Activated gamma-delta T cell treated with anti-CD3 and anti-CD28 coated beads, Interleukin-2, amount 50 U/mL, for 16 hours (primary cell): ENCODE results near the gene APRT.
A peak's percentile ranks its signal among the peaks of the same experiment; 100 is the strongest.
"Not testable (repeated sequence)": the region's sequence is repeated elsewhere in the genome, so short reads cannot be mapped to it uniquely, and the experiment has no call there.

ENCODE experiments used
- DNase-seq: peaks from one replicate; pipeline ENCODE4 v3.0.0-alpha.2; 2020; ENCODE audit warnings: low read depth

APRT gene

DNA sequence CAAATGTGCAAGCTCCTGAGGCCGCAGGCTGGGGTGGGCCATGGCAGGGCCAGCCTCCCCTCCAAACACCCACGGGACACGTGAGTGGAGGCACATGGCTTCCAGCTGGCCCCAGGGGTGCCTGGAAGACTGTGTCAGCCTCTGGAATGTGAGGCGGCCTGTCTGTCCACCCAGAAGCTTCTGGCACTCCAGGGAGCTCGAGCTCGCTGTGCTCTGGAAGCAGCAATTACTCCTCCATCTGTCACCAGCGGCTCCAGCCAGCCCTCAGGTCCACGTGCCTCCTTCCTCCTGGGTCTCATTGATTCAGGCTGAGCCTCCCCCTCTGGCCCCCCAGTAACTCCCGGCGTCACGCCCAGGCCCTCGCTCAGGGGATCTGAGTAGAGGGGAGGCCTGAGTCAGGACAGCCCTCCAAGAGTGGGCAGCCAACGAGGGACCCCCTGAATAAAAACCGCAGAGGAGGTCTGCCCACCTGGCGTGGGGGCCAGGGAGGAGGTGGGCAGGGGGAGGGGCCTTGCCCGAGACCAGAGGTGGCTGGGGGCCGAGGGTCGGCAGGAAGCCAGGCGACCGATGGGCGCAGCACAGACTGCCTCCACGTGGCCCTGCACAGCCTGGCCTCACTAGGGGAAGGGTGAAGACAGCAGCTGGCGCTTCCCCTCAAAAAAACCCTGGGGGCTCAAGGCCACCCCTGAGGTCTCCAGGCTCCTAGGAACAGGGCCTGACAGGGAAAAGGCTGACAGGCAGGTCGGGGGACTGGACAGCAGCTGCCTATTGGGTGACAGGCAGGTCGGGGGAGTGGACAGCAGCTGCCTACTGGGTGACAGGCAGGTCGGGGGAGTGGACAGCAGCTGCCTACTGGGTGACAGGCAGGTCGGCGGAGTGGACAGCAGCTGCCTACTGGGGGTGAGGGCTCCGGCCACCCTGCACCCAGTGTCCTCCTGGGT, 38.6 kb downstream of the APRT start:
- no peak for DNase-seq

DNA sequence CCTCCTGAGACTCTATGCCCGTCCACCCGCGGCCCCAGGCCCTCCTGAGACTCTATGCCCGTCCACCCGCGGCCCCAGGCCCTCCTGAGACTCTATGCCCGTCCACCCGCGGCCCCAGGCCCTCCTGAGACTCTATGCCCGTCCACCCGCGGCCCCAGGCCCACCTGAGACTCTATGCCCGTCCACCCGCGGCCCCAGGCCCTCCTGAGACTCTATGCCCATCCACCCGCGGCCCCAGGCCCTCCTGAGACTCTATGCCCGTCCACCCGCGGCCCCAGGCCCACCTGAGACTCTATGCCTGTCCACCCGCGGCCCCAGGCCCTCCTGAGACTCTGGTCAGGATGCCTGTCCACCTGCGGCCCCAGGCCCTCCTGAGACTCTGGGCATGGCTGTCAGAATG, 39.9 kb downstream of the APRT start:
- not testable (repeated sequence) for DNase-seq

DNA sequence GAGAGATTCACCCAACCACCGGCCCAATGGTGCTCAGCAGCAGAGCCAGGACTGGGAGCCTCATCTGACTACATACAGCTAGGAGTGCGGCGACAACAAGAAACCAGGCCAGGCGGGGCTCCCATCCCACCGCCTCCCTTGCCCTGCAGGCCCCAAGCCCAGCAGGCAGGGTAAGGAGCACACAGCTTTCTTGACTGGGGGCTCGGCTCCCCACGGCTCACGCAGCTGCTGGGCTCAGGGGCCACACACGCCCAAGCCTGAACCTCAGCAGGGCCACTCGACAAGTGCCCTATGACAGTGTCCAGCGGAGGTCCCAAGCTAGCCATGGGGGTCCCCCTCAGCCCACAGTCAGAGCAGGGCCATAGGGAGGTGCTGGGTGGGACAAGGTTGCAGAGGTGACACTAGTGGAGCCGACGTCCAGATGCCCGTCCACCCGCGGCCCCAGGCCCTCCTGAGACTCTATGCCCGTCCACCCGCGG, 40.4 kb downstream of the APRT start:
- DNase-seq: no peak

DNA sequence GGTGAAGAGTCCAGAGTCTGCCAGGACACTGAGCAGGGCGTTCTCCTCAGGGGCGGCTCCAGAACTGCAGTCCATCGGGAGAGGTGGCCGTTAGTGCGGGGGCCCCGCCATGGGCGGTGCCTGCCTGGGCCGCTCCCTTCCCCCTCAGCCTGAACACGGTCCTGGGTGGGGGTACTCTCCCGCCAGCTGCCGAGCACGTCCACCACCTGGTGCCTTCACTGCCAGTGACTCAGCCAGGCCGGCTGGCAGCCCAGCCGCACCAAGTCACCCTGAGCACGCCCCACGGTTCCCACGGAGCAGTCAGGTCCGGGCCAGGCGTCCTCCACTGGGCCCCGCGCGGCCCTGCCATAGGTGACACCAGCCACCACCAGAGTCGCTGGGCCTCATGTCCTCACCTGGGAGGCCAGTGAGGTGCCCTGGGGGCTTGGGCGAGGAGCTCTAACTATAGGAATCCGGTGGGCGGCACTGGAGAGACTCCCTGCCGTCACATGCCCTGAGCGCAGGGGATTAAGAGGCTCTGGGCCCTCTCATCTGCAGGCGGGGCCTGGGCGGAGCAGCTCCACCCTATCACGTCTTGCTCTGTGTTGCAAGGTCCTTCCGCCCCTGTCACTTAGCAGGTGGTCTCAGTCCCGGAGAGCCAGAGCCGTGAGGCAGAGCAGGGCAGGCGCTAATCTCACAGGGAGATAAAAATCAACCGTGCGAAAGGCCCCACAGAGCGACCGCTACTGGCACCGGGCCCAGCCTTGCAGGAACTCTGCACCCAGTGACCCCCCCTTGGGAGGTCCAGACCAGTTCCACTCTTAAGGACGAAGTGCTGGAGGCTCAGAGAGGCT, 41.1 kb downstream of the APRT start:
- DNase-seq: peak; percentile 38

DNA sequence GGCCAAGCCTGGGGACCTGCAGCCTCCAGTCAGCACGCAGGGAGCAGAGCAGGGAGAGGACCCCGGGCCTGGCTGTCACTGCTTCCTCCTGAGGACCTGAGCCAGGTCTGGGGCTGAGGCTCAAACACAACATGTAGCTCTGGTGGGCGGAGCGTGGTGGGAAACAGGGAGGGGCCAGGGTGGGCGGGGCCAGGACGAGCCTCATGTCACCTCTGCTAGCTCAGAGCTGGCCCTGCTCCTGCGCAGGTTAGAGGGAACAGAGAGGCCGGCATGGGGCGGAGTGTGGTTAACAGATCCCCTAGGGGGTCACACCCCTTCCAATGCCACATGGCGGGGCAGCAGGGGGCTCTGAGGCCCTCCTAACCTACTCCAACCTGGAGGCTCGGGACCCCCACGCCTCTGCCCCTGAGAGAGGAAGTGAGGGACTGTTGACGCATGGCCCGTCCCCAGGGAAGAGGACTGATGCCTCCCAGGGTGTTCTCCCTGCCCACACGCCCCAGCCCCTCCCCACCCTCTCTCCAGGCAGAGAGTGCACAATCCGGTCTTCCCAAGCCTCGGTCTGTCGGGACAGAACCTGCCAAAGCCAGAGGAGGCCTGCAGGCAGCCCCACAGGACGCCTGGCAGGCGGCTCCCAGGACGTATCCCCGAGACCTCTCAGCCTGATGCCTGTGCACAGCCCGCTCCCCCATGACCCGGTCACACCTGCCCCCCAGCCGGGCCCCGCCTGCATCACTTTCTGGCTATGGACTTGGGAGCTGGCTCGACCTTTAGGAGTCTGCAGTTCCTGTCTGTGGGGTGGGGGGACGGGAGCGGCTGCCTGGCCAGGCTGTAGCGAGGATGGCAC, 41.9 kb downstream of the APRT start:
- no peak for DNase-seq

DNA sequence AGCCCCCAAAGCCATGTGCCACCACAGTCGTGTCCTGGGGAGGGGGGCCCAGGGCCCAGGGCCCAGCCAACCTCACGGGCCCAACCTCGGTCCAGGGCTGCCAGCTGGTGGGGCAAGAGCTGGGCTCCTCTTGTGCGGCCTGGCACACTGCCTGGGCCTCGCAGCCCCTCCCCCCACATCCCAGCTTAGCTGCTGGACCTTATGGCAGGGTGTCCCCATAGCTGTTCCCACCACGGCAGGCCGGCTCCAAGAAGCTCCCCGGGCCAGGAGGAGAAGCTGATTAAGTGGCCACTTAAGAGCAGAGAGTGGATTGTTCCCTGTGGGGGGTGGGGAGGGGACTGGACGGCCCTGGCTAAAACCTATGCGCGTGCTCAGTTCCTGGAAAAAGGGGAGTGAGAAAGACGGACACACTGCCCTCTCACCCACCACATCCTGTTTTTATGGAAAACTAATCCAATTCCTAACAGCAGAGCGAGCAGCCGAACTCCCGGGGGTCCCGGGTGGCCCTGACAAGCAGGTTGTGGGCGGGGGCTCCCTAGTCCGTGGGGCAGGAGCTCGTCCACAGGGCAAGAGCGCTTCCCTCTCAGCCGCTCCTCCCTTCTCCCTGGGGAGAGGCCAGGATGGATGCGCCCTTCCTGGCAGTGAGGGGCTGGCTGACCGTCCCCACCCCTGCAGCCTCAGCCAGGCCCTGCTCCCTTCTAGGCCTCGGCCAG, 43.5 kb downstream of the APRT start:
- DNase-seq: no peak

DNA sequence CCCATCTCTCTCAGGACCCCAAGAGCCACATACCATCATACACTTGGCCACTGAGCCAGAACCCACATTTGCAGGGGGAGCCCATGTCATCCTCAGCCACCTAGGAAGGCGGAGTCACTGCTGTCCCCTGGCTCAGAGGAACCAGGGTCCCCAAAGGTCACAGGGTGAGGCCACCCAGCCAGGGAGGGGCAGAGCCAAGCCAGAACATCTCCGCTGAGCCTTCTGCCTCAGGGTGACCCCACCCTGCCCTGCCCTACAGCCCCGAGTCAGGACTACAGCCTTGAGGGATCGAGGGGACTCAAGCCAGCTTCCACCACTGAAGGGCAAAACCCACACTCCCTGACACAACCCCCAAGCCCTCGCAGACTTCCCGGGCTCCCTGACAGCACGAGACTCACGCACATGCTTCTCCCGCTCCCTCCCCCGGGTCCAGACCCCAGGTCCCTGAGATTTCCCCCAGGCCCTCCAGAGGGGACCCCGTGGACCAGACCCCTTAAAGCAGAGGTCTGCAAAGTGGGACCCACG, 44.1 kb downstream of the APRT start:
- DNase-seq: no peak

DNA sequence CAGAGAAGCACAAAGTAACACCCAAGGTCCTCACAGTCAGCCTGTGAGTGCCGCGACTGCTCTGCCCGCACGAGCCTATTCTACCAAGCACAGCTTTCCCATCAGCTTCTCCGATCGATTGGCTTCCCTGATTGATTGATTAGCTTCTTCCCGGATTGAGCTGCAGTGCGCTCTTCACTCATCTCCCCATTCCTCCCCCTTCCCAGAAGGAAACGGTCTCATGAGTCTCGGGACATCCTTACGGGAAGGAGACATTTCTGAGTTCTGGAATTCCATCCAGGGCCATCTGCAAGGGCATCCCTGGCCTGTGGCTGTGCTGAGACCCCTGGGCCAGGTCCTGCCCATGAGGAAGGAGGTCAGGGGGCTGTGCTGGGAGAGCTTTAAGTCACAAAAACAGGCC, 44.8 kb downstream of the APRT start:
- DNase-seq: no peak

DNA sequence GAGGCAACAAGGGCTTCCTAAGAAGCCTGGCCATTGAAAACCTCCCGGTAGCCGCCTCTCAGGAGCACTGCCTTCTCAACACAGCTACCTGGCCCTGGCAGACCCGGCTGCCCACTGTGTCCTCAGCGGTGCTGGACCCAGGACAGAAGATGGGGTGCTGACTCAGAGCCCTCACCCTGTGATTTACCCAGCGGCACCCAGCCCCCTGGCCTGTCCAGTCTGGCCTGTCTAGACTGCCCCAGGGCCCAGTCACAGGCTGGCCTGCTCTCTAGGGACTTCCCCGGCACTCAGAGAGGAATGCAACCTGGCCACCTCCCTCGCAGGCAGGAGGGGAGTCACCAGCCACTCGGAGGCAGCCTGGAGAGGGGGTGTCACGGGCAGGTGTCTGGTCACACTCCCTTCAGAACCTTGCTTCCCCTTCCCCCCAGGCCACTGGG, 46.8 kb downstream of the APRT start:
- DNase-seq: no peak

DNA sequence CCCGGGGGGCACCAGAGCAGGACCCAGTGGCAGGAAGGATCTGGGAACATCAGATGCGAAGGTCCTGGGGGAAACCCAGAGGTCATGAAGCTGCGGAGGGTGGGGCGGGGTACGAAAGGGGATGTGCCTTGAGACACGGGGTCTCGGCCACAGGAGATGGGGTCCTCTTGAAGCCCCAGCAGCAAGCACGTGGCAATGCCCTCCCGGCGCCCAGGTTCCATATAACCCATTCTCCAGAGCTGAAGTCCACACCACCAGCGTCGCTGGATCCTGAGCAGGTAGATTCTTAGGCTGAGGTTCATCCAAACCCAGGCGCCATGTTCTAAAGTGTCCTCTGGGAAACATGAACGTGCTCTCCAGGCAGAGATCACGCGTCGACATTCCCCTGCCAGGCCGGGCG, 47.6 kb downstream of the APRT start:
- no peak for DNase-seq

DNA sequence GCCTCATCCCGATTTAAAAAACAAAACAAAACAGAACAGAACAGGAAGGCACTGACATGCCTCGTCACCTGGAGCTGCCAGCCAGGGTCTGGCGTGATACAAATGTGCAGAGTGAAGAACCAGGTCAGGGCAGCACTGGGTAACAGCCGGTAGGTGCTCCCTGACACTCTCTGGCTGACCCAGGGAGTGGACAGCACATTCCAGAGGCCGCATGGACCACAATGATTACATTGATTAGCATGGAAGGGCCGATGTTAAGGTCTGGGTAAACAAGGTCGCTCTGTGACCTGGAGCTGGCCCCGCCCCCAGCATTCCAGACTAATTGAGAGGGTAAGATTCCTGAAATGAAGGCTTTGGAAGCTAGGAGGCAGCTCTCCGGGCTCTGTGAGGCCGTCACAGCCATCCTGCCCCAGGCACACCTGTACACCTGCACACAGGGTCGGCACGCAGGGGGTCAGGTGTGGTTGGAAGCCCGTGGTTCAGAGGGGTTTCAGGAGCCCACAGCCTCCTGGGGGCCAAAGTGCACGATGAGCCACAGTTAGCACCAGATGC, 48.1 kb downstream of the APRT start:
- DNase-seq: no peak

DNA sequence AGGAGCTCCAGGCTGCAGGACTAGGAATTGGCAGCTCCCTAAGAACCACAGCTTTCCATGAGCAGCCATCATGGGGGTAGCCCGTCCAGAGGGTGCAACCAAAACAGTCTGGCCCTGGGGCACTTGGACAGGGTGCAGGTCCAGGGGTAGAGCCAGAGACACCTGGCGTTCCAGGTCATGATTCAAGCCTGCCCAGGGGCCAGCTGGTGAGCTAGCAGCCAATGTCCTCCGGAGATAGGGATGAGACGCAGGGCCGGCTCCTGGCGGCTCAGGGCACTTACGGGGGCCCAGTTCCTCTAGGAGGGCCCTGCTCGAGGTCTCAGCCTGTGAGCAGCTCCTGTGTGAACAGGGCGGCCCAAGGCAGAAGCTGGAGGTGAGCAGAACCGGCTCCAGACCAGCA, 48.8 kb downstream of the APRT start:
- no peak for DNase-seq

DNA sequence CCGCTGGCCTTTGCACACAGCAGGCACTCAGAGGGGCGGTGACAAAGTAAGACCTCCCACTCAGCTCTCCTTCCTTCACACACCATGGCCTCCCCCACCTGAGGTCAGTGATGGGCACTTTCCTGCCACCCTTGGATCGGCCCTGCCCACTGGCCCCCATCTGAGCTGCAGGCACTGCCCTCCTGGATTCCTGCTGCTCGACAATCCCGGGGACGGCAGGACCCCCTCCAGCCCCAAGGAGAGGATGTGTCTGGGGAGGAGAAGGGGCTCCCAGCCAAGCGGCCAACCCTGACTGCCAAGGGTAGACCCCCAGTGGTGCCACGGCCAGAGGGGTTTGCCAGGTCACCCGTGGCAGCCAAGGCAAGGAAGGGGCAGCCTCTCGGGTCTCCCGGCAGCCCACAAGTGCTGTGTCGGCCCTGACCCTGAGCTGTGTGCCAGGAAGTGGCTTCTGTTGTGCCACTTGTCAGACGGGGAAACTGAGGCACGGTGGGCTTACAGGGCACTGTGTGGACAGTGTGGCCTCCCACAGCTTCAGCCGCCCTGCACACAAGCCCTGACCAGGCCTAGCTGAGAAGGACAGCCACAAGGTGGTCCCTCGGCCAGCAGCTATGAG, 49.4 kb downstream of the APRT start:
- no peak for DNase-seq

DNA sequence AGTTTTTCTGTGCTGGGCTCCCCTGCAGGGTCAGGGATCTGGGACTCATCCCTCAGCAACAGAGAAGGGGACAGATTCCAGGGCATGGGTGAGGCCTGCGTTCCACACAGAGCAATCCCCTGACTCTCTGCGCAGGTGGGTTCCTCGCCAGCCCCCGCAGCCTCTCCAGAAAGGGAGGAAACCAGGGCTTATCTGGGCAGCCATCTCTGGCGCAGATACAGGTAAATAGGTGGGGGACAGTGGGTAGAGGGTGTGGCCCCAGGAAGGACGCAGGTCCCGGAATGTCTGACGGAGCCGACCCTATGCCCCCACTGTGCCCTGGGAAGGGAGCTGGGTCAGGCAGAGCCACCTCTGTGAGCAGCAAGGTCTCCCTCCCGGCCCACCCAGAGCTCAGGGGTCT, 49.9 kb downstream of the APRT start:
- no peak for DNase-seq

DNA sequence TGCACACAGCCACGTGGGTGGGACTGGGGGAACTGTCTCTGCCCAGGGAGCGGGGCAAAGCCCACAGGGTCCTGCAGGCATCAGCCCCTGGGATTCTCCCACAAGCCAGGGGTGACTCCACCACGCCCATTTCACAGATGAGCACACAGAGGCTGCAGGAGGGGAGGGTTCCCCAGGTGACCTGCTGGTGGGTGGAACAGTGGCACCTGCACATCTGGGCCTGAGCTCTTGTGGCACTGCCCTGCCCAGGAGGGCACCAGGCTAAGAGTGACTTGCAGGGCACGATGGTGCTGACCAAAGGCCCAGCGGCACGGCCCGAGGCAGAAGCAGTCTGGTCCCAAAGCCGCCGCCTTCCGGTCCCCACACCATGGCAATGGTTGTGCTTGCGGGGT, 50.6 kb downstream of the APRT start:
- no peak for DNase-seq

DNA sequence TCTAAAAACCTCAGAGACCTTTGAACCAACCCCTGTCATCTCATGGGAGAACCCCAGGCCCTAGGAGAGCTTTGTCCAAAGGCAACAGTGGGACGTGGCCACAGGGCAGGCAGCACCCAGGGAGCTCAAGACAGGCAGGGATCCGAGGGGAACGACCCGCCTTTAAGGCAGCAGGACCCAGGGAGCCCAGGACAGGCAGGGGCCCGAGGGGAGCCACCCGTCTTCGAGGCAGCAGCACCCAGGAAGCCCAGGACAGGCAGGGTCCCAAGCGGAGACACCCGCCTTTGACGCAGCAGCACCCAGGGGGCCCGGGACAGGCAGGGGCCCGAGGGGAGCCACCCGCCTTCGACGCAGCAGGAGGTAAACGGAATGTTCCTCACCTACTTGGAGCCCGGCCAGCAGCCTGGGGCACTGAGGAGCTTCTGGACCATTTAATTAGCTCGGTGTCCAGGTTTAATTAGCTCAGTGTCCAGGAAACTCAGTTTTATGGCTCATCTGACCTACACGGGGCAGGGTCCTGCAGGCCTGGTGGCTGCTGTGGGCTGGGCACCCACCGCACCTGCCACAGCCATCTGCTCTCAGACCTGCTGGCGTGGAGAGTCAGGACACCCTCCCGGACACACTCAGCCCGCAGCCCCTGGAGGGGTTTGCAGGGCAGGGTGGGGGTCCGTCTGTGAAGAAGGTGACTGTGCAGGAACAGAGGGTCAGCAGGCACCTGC, 51.1 kb downstream of the APRT start:
- no peak for DNase-seq

DNA sequence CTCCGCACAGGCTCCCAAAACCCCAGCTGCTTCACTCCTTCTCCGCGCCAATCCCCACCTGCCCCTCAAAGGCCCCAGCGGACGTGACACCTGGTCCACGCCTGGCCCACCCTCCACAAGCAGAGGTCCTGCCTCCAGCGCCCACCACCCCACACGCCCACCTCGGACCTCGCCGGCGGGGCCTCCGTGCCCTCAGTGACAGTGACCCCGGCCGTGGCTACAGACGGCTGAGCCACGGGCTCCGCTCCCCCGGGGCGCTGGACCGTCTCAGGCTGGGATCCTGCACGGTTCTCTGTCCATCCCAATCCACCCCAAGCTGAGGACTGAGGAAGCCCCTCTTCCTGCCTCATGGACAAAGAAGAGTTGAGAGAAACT, 51.8 kb downstream of the APRT start:
- no peak for DNase-seq
